NB4 (cell line): ENCODE measurements around the gene OPA3.
"Not testable (repeated sequence)": the region's sequence is repeated elsewhere in the genome, so short reads cannot be mapped to it uniquely, and the experiment has no call there.

Source experiments
- DNase-seq: peaks from one replicate; pipeline ENCODE4 v3.0.0; 2010; ENCODE audit warnings: low read depth
- H3K4me3 ChIP-seq: one replicate; pipeline ENCODE4 v1.5.1; 2011; ENCODE audit warnings: mild to moderate bottlenecking, low read depth, low read length, moderate library complexity
- MYC ChIP-seq: IDR thresholded peaks from 2 replicates; pipeline ENCODE4 v1.6.1; 2011; ENCODE audit warnings: low read depth, low read length
- POLR2A ChIP-seq: IDR thresholded peaks from 2 replicates; pipeline ENCODE4 v1.6.1; 2011; ENCODE audit warnings: mild to moderate bottlenecking; ENCODE audit not compliant: insufficient read length; ENCODE audit errors: extremely low read depth
- TF ChIP-seq, protein P1 (sequence below): IDR thresholded peaks from 2 replicates; pipeline ENCODE4 v1.6.1; 2011; ENCODE audit warnings: low read depth, low read length
- TF ChIP-seq, protein P2 (sequence below): IDR thresholded peaks from one replicate; pipeline ENCODE4 v1.5.1; 2012; ENCODE audit warnings: low read depth, low read length

The OPA3 gene

DNA sequence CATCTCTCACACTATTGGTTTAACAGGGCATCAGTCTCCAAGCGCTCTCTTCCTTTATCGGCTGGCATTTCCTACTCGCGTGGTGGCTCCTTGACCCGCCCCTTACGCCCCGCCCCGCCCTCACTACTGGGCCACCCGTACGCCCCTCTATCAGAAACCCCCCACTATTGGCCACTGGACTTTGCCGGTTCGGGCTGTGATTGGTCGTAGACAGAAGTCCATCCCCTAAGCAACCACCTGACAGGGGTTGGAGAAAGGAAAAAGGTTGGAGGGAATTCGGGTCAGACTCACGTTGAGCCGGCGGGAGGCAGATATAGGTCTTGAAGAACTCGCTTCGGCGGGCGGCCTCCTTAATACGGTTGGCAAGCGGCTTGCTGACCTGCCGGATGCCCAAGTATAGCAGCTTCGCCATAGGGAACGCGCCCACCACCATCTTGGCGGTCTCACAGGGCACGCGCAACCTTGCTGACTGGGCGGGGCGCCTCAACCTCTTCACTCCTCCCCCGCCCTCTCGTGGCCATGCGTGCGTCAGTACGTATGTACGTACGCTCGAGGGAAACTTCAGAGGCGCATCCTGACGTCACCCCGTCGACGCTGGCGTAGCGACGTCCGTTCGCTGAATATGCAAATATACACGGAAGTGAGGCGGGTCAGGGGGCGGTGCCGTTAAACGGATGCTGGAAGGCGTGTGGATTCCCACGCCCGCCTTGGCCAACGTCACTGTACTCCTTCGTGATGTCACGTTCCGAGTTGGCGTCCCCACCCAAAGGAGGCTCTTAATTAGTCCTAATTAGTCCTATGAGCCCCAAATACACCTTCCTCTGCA lies at the start of gene OPA3:
TSS of gene OPA3 (minus strand) at position 471 of the 826 bp plus-strand sequence. CDS start at position 433, 38 bp downstream.
- DNase-seq: peak; percentile 98
- peak within 1 kb of the TSS; percentile 86 for H3K4me3 ChIP-seq
- TF ChIP-seq POLR2A (peak; percentile 15), MYC (no peak; the same call in 1 of the 2 replicates)
- TF ChIP-seq, protein P1, sequence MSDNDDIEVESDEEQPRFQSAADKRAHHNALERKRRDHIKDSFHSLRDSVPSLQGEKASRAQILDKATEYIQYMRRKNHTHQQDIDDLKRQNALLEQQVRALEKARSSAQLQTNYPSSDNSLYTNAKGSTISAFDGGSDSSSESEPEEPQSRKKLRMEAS: no peak; the same call in 1 of the 2 replicates
- TF ChIP-seq, protein P2, sequence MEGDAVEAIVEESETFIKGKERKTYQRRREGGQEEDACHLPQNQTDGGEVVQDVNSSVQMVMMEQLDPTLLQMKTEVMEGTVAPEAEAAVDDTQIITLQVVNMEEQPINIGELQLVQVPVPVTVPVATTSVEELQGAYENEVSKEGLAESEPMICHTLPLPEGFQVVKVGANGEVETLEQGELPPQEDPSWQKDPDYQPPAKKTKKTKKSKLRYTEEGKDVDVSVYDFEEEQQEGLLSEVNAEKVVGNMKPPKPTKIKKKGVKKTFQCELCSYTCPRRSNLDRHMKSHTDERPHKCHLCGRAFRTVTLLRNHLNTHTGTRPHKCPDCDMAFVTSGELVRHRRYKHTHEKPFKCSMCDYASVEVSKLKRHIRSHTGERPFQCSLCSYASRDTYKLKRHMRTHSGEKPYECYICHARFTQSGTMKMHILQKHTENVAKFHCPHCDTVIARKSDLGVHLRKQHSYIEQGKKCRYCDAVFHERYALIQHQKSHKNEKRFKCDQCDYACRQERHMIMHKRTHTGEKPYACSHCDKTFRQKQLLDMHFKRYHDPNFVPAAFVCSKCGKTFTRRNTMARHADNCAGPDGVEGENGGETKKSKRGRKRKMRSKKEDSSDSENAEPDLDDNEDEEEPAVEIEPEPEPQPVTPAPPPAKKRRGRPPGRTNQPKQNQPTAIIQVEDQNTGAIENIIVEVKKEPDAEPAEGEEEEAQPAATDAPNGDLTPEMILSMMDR: no peak

DNA sequence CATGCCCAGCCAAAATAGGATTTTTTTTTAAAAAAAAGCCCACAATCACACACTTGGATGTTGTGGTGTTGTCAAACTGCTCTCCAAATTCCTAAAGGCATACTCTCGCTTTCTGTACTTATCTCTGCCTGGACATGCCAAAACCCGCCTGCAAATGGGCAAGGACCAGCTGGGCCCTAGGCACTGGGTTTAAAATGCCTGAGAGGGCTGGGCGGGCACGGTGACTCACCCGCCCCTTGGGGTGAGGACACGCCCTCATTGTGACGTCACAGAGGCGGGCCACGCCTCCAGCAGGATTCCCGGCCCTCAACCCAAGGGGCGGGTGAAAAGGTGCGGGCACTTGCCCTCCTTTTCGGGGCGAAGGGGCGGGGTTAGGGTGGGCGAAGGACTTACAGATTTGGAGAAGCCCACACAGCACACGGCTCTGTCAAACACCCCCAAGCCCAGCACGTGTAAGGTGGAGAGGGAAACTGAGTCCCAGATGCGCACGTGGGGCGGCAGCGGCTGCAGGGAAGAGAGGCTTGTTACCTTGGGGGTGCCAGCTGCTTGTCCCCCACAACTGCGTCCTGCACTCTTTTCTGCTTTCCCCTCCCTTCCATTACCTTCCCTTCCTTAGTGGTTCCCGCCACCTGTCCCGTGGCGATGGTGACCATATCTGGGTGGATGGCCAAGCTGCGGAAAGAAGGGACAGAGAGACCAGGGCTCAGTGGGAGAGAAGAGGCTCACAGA lies 48.0 kb upstream of the OPA3 start:
- TF ChIP-seq MYC: no peak
- TF ChIP-seq, protein P2: no peak
- no peak for TF ChIP-seq POLR2A
- TF ChIP-seq, protein P1: no peak
- no peak overlapping the region for H3K4me3 ChIP-seq
- DNase-seq: peak; percentile 35

DNA sequence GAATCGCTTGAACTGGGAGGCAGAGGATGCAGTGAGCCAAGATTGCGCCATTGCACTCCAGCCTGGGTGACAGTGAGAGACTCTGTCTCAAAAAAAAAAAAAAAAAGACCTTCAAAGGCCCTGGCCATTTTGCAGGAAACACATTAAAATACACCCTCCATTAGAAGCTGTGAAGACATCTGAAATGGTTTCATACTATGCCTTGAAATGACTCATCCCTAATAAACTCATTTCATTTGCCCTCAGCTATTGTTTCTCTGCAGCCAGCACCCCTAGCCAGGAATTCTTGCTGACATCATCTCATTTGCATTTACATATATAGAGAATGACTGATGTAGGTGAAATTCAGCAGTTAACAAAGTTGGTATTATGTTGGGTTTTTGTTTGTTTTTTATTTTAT lies 45.9 kb upstream of the OPA3 start:
- TF ChIP-seq, protein P2: no peak
- no peak for TF ChIP-seq MYC
- no peak for TF ChIP-seq POLR2A
- TF ChIP-seq, protein P1: no peak
- peak; percentile 72 for DNase-seq
- no peak overlapping the region for H3K4me3 ChIP-seq

DNA sequence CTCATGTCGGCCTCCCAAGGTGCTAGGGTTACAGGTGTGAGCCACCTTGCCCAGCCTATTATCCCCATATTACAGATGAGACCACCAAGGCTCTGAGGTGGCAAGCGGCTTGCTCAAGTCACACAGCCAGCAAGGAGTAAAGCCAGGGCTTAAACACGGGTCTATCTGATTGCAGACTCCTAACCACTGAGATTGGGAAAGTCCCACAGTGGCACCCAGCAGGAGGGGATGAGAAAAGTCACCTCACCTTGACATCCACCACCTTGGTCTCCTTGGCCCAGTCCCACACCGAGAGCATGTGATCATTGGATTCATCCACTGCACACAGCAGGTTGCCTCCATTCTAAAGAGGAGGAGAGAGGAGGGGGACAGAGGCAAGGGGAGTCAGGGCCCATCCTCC lies 45.1 kb upstream of the OPA3 start:
- no peak for DNase-seq
- TF ChIP-seq, protein P1: no peak
- H3K4me3 ChIP-seq: no peak overlapping the region

DNA sequence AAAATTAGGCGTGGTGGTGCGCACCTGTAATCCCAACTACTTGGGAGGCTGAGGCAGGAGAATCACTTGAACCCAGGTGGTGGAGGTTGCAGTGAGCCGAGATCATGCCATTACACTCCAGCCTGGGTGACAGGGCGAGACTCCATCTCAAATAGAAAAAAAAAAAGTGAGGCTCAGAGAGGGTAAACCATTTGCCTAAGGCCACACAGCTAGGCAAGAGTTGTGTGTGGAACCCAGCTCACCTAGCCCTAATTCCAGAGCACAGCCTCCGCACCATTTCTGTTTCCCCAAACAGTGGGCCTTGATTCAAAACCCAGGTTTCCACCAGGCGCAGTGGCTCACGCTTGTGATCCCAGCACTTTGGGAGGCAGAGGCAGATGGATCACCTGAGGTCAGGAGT lies 43.6 kb upstream of the OPA3 start:
- not testable (repeated sequence) for H3K4me3 ChIP-seq, DNase-seq

DNA sequence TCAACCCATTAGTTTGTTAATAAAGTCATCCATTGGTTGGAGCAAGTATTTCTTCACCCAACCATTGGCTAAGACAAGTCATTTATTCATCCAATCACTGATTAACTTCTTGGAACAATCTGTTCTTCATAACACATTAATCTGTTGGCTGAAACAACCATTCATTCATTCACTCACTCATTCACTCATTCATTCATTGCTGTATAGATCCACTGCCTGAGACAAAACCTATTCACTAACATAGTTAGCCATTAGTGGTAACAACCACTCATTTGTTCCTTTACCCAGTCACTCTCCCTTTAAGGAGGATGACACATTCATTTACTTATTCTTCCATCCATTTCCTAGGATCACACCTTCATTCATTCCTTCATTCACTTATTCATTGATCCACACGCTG lies 39.4 kb upstream of the OPA3 start:
- TF ChIP-seq, protein P1: no peak
- TF ChIP-seq, protein P2: no peak
- TF ChIP-seq POLR2A: no peak
- no peak for TF ChIP-seq MYC
- DNase-seq: no peak
- no peak overlapping the region for H3K4me3 ChIP-seq
